ENCODE results near the gene EIF3M. TPM values are rescaled to one million over a fixed set of nuclear protein-coding genes. Genes with fewer than 3 reads are reported as not detected.

The EIF3M gene
- total RNA-seq, 6 experiments from 2014 or later, result 61.4 to 254 (median 90.2) TPM

DNA sequence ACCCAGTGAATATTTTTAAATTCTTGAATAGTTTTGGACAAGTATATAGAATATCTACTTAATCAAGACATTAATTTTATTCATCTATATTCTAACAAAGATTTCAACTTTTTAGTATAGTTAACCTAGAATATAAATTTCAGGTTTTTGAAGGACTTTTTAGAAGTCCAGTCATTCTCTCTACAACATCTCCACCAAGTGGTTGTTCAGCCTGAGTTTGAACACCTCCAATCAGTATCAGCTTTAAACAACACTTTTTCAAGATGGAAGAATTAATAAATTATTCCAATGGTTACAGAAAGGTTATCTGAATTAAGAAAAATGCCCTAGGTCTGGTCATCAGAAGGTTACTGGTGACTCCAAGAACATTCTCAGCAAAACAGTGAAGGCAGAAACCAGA lies 31.8 kb downstream of the EIF3M start:
- DNase-seq, result no peak
- Histone ChIP-seq H3K9me3 (no peaks in the 10 kb centered on the region), H3K27ac (no peak overlapping the region), H3K27me3 (no peaks in the 10 kb centered on the region), H3K4me3 (no peak overlapping the region), H3K36me3 (no peaks in the 10 kb centered on the region), H3K4me1 (no peaks in the 10 kb centered on the region)
- TF ChIP-seq POLR2A (IDR thresholded peaks at IDR 0.05), result no peak
- peak in 1 of 4 donors; percentile 8 for TF ChIP-seq CTCF (IDR thresholded peaks at IDR 0.05)
- intact Hi-C loops (cut with DNase I), result no loop called here
- no peak for ATAC-seq

GRCh38 chr11:32616903-32617302 lies 33.3 kb downstream of the EIF3M start:
- Histone ChIP-seq H3K27me3 (no peaks in the 10 kb centered on the region), H3K36me3 (no peaks in the 10 kb centered on the region), H3K4me3 (no peak overlapping the region), H3K4me1 (no peaks in the 10 kb centered on the region), H3K27ac (no peak overlapping the region), H3K9me3 (no peaks in the 10 kb centered on the region)
- no peak for TF ChIP-seq CTCF (IDR thresholded peaks at IDR 0.05)
- no peak for TF ChIP-seq POLR2A (IDR thresholded peaks at IDR 0.05)
- WGBS (ENCODE audit: insufficient coverage, low coverage, low lambda C conversion rate, missing lambda C conversion rate), result 97% methylated on average over 3 of the region's 4 CpGs
- intact Hi-C loops (cut with DNase I), result no loop called here
- ATAC-seq (no peak), DNase-seq (no peak)

DNA sequence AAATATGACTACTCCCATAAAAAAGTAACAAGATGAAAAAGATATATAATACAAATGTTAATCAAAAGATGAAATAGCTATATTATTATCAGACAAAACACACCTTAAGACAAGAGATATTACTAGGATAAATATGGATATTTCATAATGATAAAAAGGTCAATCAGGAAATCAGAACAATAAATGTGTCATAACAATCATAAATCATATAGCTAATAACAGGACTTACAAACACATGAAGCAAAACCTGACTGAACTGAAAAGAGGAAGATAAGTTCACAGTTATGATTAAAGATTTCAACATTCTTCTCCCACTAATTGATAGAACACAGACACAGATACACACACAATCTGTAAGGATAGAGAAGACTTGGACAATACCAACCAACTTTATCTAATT lies 47.2 kb downstream of the EIF3M start:
- intact Hi-C loops (cut with DNase I), result no loop called here
- H3K4me1 ChIP-seq, result no peaks in the 10 kb centered on the region

GRCh38 chr11:32635819-32636218 lies 52.2 kb downstream of the EIF3M start:
- no peak for TF ChIP-seq CTCF (IDR thresholded peaks at IDR 0.05)
- TF ChIP-seq POLR2A (IDR thresholded peaks at IDR 0.05), result no peak
- no peak for ATAC-seq
- DNase-seq, result no peak
- H3K27ac ChIP-seq, result no peak overlapping the region
- no peaks in the 10 kb centered on the region for H3K9me3 ChIP-seq
- 87% methylated on average over 2 of the region's 2 CpGs for WGBS (ENCODE audit: insufficient coverage, low coverage, low lambda C conversion rate, missing lambda C conversion rate)
- intact Hi-C loops (cut with DNase I), result no loop called here
- no peaks in the 10 kb centered on the region for H3K4me1 ChIP-seq
- no peaks in the 10 kb centered on the region for H3K36me3 ChIP-seq
- no peaks in the 10 kb centered on the region for H3K27me3 ChIP-seq
- H3K4me3 ChIP-seq, result no peak overlapping the region

More for the DNA sequence above, 47.2 kb downstream of the EIF3M start:
- Histone ChIP-seq H3K4me3 (no peak overlapping the region), H3K9me3 (no peaks in the 10 kb centered on the region), H3K27ac (no peak overlapping the region), H3K27me3 (no peaks in the 10 kb centered on the region), H3K36me3 (no peaks in the 10 kb centered on the region)
- TF ChIP-seq POLR2A (IDR thresholded peaks at IDR 0.05) (no peak), CTCF (IDR thresholded peaks at IDR 0.05) (no peak)
- ATAC-seq, result no peak
- DNase-seq, result no peak

DNA sequence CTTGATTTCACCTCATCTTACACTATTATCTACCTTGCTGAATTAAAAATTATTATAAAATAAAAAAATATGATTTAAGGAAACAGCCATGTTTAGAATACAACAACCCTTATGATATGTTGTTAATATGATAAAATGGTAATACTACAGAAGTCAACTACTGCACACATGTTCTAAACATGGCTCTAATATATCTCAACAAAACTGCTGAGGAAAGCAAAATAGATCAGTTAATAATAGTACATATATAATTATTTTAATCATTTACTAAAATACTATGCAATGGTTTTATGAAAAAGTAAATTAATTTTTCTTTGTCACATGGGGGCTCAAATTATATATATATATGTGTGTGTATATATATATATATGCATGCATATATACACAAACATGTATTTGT lies 57.7 kb downstream of the EIF3M start:
- no peak for DNase-seq
- Histone ChIP-seq H3K27me3 (no peaks in the 10 kb centered on the region), H3K9me3 (no peaks in the 10 kb centered on the region), H3K4me1 (no peaks in the 10 kb centered on the region), H3K36me3 (no peaks in the 10 kb centered on the region), H3K4me3 (no peak overlapping the region), H3K27ac (no peak overlapping the region)
- TF ChIP-seq CTCF (IDR thresholded peaks at IDR 0.05), result no peak
- TF ChIP-seq POLR2A (IDR thresholded peaks at IDR 0.05), result no peak
- ATAC-seq, result no peak
- intact Hi-C loops (cut with DNase I), result no loop called here

Measured in right lobe of liver (tissue), 6 donors.